Activated naive CD8-positive, alpha-beta T cell treated with anti-CD3 and anti-CD28 coated beads, Interleukin-2, amount 10 ng/mL, durations not matched to agents 7 days and 5 days (primary cell): ENCODE measurements around the gene DLG2. TPM values are rescaled to one million over a fixed set of nuclear protein-coding genes. Genes with fewer than 3 reads are reported as not detected.

Experiments
- ATAC-seq: fragments of 150-1000 bp; cut with Tn5 transposase; one replicate; pipeline ENCODE4 v1.10.0; 2021; ENCODE audit warnings: low read depth, moderate library complexity
- POLR2A ChIA-PET: fragments of 350-600 bp; sonication (Branson Sonifier 250); formaldehyde crosslinking; loops from one replicate; lab custom pipeline; 2021; ENCODE audit warnings: antibody characterized with exemption; lab: Charles Lee
- DNase-seq: peaks from one replicate; pipeline ENCODE4 v3.0.0; 2021
- H3K27ac Mint-ChIP-seq: one replicate; pipeline ENCODE4 v1.8.0; 2022; ENCODE audit warnings: mild to moderate bottlenecking, mixed read lengths
- H3K27me3 Mint-ChIP-seq: one replicate; pipeline ENCODE4 v1.8.0; 2022; ENCODE audit warnings: mild to moderate bottlenecking, moderate library complexity, mixed read lengths
- H3K36me3 Mint-ChIP-seq: one replicate; pipeline ENCODE4 v1.8.0; 2021; ENCODE audit warnings: mild to moderate bottlenecking, mixed read lengths
- H3K4me1 Mint-ChIP-seq: one replicate; pipeline ENCODE4 v1.8.0; 2021; ENCODE audit warnings: mixed read lengths
- H3K4me3 Mint-ChIP-seq: one replicate; pipeline ENCODE4 v1.8.0; 2022; ENCODE audit warnings: mild to moderate bottlenecking, moderate library complexity, mixed read lengths
- H3K9me3 Mint-ChIP-seq: one replicate; pipeline ENCODE4 v1.8.0; 2021; ENCODE audit warnings: mixed read lengths
- total RNA-seq, 2 experiments: library from RNA; stranded (reverse); gene quantifications; one replicate each; pipeline ENCODE4 v1.2.3, GENCODE V29; 2021

DLG2 gene
- total RNA-seq, 2 experiments from 2014 or later: 2.6 to 3.4 TPM

DNA sequence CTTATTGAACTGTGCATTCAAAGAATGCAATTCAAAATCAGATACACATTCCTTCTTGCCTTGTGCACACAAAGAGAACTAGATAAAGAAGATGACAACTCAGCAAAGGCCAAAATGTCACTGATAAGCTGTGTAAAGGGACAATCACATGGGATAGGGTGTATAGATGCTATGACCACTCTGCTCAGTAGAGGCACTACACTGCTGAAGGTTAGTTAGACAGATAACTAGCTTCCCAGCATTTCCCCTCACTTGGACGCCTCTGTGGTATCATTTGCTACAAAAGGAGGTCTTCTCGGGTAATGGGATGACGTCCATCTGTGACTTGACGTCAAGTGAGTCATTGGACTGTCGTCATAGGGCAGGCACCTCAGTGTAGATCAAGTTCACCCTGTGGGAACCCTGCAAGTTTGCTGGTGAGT is 1916.0 kb downstream of the DLG2 start:
- ATAC-seq (no peak), DNase-seq (no peak)
- Mint-ChIP-seq H3K4me3 (no peak overlapping the region), H3K27ac (no peak overlapping the region), H3K9me3 (no peaks in the 10 kb centered on the region), H3K36me3 (no peaks in the 10 kb centered on the region), H3K27me3 (no peaks in the 10 kb centered on the region), H3K4me1 (no peaks in the 10 kb centered on the region)
- POLR2A ChIA-PET: no interaction called here

- Mint-ChIP-seq H3K4me3 (no peak overlapping the region), H3K4me1 (no peaks in the 10 kb centered on the region), H3K27ac (no peak overlapping the region), H3K9me3 (no peaks in the 10 kb centered on the region), H3K36me3 (no peaks in the 10 kb centered on the region), H3K27me3 (no peaks in the 10 kb centered on the region)
- POLR2A ChIA-PET: no interaction called here
- DNase-seq (no peak), ATAC-seq (no peak)
Observed at GRCh38 chr11:83709434-83709833, 1917.7 kb downstream of the DLG2 start.

GRCh38 chr11:83706566-83706965 is 1920.6 kb downstream of the DLG2 start:
- ATAC-seq: no peak
- POLR2A ChIA-PET: no interaction called here

DNA sequence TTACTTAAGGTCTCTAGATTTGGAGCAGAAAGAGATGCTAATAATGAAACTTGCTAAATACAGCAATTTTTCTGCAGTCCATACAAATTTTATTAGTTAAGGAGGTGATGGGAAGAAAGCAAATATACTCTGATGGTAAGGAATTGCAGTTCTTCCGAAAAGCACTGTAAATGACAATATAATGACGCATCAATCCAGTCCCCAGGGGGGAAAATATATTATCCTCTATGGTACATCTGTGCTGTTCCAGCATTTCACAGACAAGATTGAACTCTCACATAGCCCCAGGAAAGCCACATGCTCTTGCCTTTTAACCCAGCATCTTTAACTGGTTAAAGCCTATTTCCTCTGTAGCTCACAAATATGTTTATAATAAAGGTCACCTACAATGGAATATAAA is 1924.3 kb downstream of the DLG2 start:
- Mint-ChIP-seq H3K36me3 (no peaks in the 10 kb centered on the region), H3K4me1 (no peaks in the 10 kb centered on the region), H3K4me3 (no peak overlapping the region), H3K27ac (no peak overlapping the region), H3K9me3 (no peaks in the 10 kb centered on the region), H3K27me3 (no peaks in the 10 kb centered on the region)
- no peak for DNase-seq
- no peak for ATAC-seq
- POLR2A ChIA-PET: no interaction called here

More at GRCh38 chr11:83706566-83706965, 1920.6 kb downstream of the DLG2 start:
- Mint-ChIP-seq H3K4me1 (no peaks in the 10 kb centered on the region), H3K4me3 (no peak overlapping the region), H3K27me3 (no peaks in the 10 kb centered on the region), H3K36me3 (no peaks in the 10 kb centered on the region), H3K27ac (no peak overlapping the region), H3K9me3 (no peaks in the 10 kb centered on the region)
- DNase-seq: no peak

DNA sequence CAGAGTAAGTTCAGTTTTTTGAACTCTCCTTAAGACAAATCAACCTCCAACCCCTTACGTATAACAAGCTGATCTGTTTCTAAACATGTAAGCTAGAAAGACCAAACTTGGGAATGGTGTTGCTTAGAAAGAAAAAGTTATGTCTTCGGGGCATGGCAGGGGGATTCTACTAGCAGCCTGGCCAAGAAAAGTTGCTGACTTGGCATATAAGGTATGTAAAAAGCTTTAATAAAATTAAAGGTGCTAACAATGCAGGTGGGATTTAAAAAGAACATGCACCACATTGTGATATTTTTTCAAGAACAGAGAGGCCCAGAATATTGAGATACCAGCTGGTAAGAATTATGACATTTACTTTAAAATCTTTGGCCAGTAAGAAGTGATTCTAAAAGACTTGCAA is 1929.6 kb downstream of the DLG2 start:
- Mint-ChIP-seq H3K27ac (no peak overlapping the region), H3K27me3 (no peaks in the 10 kb centered on the region), H3K36me3 (no peaks in the 10 kb centered on the region), H3K4me3 (no peak overlapping the region), H3K9me3 (no peaks in the 10 kb centered on the region), H3K4me1 (no peaks in the 10 kb centered on the region)
- DNase-seq (no peak), ATAC-seq (no peak)
- POLR2A ChIA-PET: no interaction called here

DNA sequence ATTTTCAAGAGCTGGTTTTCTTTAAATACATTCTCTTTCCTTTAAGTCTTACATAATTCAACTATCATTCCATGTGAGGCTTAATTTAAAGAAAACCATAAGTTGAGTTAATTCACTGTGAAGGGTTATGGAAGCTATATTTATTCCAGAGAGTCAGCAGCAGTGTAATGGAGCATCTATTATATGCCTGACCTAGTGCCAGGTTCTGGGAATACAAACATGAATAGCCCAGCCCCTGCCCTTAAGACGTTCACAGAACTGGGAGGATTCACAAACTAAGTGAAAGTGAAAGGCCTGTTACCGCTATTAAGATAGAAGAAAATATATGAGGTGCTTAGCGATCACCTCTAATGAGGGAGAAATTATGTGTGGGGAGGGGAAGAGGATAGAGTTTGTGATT is 1932.1 kb downstream of the DLG2 start:
- DNase-seq (no peak), ATAC-seq (no peak)
- no peaks in the 10 kb centered on the region for H3K27me3 Mint-ChIP-seq
- no peaks in the 10 kb centered on the region for H3K36me3 Mint-ChIP-seq
- H3K9me3 Mint-ChIP-seq: no peaks in the 10 kb centered on the region
- H3K27ac Mint-ChIP-seq: no peak overlapping the region
- no peak overlapping the region for H3K4me3 Mint-ChIP-seq
- no peaks in the 10 kb centered on the region for H3K4me1 Mint-ChIP-seq
- POLR2A ChIA-PET: no interaction called here

GRCh38 chr11:83694191-83694910 is 1932.8 kb downstream of the DLG2 start:
- H3K9me3 Mint-ChIP-seq: no peaks in the 10 kb centered on the region
- POLR2A ChIA-PET: no interaction called here
- no peak overlapping the region for H3K27ac Mint-ChIP-seq

GRCh38 chr11:83693306-83693992 is 1933.7 kb downstream of the DLG2 start:
- no peaks in the 10 kb centered on the region for H3K36me3 Mint-ChIP-seq
- POLR2A ChIA-PET: no interaction called here
- no peak overlapping the region for H3K27ac Mint-ChIP-seq
- H3K27me3 Mint-ChIP-seq: no peaks in the 10 kb centered on the region
- DNase-seq (no peak), ATAC-seq (no peak)
- H3K4me1 Mint-ChIP-seq: no peaks in the 10 kb centered on the region
- no peaks in the 10 kb centered on the region for H3K9me3 Mint-ChIP-seq
- H3K4me3 Mint-ChIP-seq: no peak overlapping the region

More at GRCh38 chr11:83694191-83694910, 1932.8 kb downstream of the DLG2 start:
- no peak overlapping the region for H3K4me3 Mint-ChIP-seq
- H3K36me3 Mint-ChIP-seq: no peaks in the 10 kb centered on the region
- no peak for ATAC-seq
- no peaks in the 10 kb centered on the region for H3K27me3 Mint-ChIP-seq
- no peaks in the 10 kb centered on the region for H3K4me1 Mint-ChIP-seq
- DNase-seq: no peak

DNA sequence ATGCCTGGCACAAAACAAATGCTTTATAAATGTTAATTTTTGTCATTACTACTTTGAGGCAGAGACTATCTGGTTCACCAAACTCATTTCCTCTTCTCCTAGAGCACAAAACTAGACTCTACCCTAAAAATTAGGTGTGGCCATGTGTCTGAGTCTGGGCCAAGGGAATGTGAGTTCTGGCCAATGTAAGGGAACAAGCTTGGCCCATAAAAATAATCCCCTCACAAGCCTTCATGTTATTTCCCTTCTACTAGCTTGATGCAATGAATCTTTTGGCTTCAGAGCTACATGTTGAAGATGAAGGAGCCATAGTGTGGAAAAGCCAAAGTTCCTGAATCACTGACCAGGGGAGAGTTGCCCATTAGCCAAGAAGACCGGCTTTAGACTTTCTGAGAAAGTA is 1934.5 kb downstream of the DLG2 start:
- no peak overlapping the region for H3K4me3 Mint-ChIP-seq
- ATAC-seq: no peak
- H3K27ac Mint-ChIP-seq: no peak overlapping the region
- no peaks in the 10 kb centered on the region for H3K4me1 Mint-ChIP-seq
- no peak for DNase-seq
- no peaks in the 10 kb centered on the region for H3K9me3 Mint-ChIP-seq
- POLR2A ChIA-PET: no interaction called here
- H3K36me3 Mint-ChIP-seq: no peaks in the 10 kb centered on the region
- no peaks in the 10 kb centered on the region for H3K27me3 Mint-ChIP-seq

- Mint-ChIP-seq H3K9me3 (no peaks in the 10 kb centered on the region), H3K27me3 (no peaks in the 10 kb centered on the region), H3K4me1 (no peaks in the 10 kb centered on the region), H3K27ac (no peak overlapping the region), H3K36me3 (no peaks in the 10 kb centered on the region), H3K4me3 (no peak overlapping the region)
- ATAC-seq (no peak), DNase-seq (no peak)
- POLR2A ChIA-PET: no interaction called here
Observed at GRCh38 chr11:83691451-83691950, 1935.6 kb downstream of the DLG2 start.

GRCh38 chr11:83689144-83689780 is 1937.9 kb downstream of the DLG2 start:
- H3K4me3 Mint-ChIP-seq: no peak overlapping the region
- no peaks in the 10 kb centered on the region for H3K9me3 Mint-ChIP-seq
- DNase-seq (no peak), ATAC-seq (no peak)
- POLR2A ChIA-PET: no interaction called here
- H3K27ac Mint-ChIP-seq: no peak overlapping the region
- no peaks in the 10 kb centered on the region for H3K27me3 Mint-ChIP-seq
- no peaks in the 10 kb centered on the region for H3K36me3 Mint-ChIP-seq
- H3K4me1 Mint-ChIP-seq: no peaks in the 10 kb centered on the region

- no peaks in the 10 kb centered on the region for H3K4me1 Mint-ChIP-seq
- ATAC-seq: no peak
- POLR2A ChIA-PET: no interaction called here
- no peaks in the 10 kb centered on the region for H3K27me3 Mint-ChIP-seq
- H3K4me3 Mint-ChIP-seq: no peak overlapping the region
- no peak for DNase-seq
- no peaks in the 10 kb centered on the region for H3K9me3 Mint-ChIP-seq
- no peaks in the 10 kb centered on the region for H3K36me3 Mint-ChIP-seq
- no peak overlapping the region for H3K27ac Mint-ChIP-seq
Observed at GRCh38 chr11:83687787-83688186, 1939.4 kb downstream of the DLG2 start.

- Mint-ChIP-seq H3K4me3 (no peak overlapping the region), H3K36me3 (no peaks in the 10 kb centered on the region), H3K27ac (no peak overlapping the region), H3K4me1 (no peaks in the 10 kb centered on the region), H3K9me3 (no peaks in the 10 kb centered on the region), H3K27me3 (no peaks in the 10 kb centered on the region)
- POLR2A ChIA-PET: no interaction called here
- DNase-seq (no peak), ATAC-seq (no peak)
Observed at GRCh38 chr11:83685730-83686129, 1941.4 kb downstream of the DLG2 start.

DNA sequence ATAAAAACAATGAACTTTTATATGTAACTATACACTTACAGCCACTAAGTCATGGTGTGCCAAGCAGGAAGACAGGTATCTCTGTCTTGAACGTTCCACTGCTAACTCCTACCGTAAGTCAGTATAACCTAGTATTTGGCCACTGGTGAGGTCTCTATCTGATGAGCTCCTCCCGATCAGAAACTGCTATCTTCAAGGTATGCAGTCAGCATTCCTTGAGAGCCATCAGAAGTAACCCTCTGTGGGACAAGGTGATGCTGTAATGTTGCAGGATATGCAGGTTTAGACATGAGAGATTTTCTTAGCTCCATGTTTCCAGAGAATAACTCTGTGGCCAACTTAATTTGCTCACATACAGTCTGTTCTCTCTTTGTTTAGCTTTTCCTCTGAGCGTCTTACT is 1943.1 kb downstream of the DLG2 start:
- POLR2A ChIA-PET: no interaction called here
- Mint-ChIP-seq H3K4me3 (no peak overlapping the region), H3K4me1 (no peaks in the 10 kb centered on the region)

More for the DNA sequence above, 1943.1 kb downstream of the DLG2 start:
- DNase-seq: no peak
- Mint-ChIP-seq H3K27ac (no peak overlapping the region), H3K27me3 (no peaks in the 10 kb centered on the region), H3K36me3 (no peaks in the 10 kb centered on the region), H3K9me3 (no peaks in the 10 kb centered on the region)
- ATAC-seq: no peak
